NCI-H2081 treated with DMSO at 0.1 percent for 48 hours (cell line): Measurements from ENCODE around the gene PAX3.

Source experiments
- DNase-seq: peaks from one replicate; lab custom pipeline; 2025; lab: John Stamatoyannopoulos, UW

The PAX3 gene

GRCh38 chr2:222269132-222269531 lies 29.7 kb downstream of the PAX3 start:
- DNase-seq: no peak

GRCh38 chr2:222268311-222268990 lies 30.3 kb downstream of the PAX3 start:
- no peak for DNase-seq

GRCh38 chr2:222264791-222265320 lies 33.9 kb downstream of the PAX3 start:
- DNase-seq: no peak

DNA sequence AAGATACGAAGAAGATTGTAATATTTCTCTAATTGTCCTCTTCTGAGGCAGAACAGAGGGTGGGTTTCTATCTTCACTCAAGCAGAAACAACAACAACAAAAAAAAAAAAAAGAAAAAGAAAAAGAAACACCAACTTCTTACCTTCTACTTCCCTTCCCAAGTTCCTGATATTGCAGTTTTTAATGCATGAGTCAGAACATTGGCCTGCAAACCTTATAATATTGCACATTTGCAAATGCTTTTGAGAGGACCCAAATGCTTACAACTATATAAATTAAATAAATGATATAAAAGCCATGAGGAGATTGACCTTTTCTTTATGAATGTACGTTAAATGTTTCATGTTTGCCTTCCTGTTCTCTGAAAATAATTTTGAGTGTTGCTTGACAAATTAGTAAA lies 37.3 kb downstream of the PAX3 start:
- no peak for DNase-seq

GRCh38 chr2:222257645-222258044 lies 41.2 kb downstream of the PAX3 start:
- no peak for DNase-seq

DNA sequence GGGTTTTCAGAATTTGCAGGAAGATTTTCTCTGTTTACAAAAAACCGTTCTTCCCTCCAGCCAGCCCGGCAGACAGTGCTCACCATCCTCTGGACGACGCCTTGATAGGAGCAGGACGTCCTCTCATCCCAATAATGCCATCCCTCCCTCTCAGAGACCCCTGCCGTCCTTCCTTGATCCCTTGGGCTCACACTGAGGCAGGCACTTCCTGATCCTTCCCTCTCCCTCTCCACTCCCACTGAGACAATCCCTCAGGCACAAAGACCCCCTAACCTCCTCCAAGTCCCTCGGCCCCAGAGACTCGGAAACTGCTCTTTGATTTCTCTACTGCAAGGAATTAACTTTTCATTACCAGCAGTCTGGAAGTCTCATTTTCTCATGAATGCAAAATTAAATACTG lies 42.5 kb downstream of the PAX3 start:
- DNase-seq: no peak

DNA sequence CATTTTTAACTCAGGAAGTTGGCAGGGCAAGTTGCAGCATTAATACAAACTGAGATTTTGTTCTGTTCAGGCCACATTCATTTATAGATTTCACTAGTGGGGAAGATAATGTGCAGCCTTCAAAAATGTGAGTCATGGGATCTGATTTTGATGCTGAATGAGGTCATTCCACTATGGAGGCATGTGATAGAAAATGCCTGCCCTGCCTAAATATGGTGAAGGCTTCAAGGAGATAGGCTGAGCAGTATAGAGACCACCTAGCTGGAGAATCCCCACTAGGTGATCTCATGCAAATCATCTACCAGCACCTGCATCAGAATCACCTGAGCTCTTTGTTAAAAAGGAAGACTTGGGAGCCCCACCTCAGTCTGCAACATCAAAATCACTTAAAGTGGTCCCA lies 43.7 kb downstream of the PAX3 start:
- no peak for DNase-seq

DNA sequence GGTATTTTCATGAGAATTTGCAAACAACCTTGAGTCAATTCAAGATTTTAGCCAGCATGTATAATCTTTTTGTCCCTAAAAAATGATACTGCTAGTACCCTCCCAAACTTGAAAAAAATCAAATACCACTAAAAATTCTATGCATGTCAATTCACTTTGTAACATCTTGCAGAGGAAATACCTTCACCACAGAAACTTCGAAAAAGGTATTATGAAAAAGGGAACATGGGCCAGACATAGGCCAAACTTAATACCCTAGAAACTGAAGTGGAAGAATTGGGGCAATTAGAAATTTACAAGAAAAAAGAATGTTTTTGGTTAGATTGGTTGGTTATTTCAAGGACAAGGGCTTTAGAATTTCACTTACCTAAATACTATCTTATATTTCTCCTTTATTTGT lies 48.5 kb downstream of the PAX3 start:
- no peak for DNase-seq

DNA sequence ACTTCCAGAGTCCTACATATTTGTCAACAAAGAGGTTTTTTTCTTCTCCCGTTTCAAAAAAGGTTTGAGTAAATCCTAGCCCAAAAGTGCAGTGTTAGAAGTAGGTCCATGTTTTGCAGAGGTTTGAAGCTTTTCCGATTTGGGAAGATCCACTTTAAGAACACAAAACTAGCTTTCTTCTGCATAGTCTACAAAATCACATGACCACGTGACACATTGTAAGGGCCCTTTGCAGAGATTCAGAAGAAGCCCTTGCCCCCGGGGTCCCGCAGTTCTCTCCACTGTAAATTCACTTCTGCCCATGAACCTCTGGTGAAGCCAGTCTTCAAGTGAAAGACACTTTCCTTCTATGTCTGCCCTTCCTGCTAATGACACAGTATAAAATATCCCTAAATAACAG lies 49.4 kb downstream of the PAX3 start:
- no peak for DNase-seq

DNA sequence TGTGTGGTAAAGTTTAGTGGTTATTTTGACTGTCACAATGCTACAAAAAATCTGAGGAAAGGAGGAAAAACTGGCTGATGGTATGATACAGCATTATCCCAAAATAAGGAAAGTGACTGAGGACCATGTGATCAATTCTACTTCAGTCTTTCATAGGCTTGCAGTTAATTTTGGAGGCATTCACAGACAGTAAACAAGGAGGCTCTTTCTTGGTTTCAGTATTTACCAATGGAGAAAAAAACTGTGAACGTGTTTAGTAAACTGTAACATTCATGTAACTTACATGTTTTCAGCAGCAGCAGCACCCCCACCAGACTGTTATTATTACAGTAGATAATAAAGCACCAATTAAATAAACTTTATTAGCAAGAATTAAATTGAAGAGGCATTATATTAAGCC lies 50.0 kb downstream of the PAX3 start:
- no peak for DNase-seq

DNA sequence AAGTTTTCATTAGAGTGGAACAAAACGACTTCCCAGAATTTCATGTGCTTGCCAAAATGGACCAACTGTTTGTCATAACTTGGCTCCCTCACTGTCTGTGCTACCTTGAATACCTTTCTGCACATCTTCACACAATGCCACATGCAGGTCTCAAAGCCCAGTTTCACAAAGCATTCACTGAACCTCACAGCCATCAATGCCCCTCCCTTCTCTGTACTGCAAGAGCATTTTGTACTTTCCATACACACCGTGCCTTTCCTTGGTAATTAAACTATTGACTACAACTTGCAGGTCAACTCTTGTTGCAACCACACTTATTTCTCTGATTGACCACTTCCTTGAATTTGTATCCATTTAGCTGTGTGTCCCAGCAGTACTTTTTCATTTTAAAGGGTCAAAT lies 50.5 kb downstream of the PAX3 start:
- no peak for DNase-seq

- DNase-seq: no peak
Measured at GRCh38 chr2:222242532-222242931, 56.3 kb downstream of the PAX3 start.

DNA sequence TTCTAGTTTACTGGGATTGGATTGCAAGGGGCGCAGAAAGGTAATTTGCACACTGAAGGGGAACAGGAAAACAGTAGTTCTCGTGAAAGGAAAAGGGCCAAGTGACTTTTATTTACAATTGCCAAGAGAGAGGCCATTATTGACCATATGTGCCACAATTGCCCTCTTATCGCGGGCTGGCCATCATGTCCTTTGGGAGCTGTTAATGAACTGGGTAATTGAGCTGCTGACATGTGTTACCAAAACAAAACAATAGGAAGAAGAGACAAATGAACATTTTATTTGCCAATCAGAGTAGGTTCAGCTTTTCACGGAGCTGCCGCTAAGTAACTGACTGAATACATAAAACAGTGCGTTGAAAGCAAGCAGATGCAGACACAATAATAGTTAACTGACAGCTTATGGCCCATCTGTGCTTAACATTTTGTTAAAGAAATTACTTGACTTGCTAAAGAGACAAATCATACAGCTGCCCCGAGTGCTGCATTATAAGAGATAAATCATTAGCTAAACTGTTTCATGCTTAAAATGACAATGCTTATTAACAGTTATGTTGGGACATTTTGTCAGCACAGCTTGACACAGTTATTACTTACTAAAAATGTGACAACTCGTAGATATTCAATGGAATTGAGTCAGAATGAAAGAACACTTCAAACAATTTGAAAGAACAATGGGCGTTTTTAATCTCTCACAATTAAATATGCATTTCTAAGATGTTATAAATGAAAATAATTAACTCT lies 57.5 kb downstream of the PAX3 start:
- no peak for DNase-seq

- DNase-seq: no peak
Measured at GRCh38 chr2:222240676-222241049, 58.1 kb downstream of the PAX3 start.

DNA sequence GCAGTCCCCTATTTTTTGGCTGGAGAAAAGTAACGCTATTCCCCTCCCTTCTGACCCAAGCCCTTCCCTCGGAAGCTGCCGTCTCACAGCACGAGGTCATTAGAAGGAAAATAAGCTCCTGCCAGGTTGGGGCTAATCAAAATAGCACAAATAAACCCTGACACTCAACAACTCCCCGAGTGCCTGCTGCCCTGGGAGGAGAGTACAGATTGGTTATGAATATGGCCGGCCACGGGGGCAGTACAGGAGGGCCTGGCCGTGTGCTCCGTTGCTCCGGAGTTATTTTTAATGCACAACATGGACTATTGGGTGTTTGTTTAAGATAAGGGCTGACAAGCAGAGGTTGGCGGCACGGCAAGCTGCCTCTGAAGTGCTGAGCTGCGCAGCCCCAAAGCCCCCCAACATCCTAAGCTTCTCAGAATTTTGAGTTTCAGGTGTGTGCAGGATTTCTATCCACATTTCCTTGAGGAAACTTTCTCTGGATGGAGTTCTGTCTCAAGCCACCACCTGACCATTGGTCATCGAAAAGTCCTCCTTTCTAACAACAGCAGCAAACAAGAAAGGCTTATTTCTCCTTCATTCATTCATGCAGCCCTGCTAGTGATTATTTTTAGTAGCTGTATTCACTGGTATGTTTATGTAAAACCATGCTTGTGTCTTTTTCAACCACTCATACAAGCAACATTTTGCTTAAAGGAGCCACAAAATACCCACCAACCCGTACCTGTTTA lies 58.7 kb downstream of the PAX3 start:
- DNase-seq: no peak

- no peak for DNase-seq
Measured at GRCh38 chr2:222239091-222239490, 59.7 kb downstream of the PAX3 start.

DNA sequence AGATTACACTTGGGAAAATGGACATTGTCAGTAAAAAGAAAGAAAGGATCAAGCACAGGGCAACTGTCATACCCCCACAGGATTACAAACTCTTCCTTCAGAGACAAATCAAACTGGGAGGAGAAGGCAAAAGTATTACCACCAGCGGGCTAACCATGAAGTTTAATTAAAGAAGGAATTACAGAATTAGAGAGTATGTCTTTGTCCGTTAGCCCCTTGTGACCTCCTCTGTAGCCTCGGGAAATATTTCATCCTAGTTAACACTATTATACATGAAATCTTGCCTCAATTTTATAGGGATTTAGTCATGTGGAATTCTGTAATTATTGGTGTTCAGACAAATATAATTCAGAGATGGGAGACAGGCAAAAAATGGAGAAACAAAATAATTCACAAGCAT lies 60.7 kb downstream of the PAX3 start:
- DNase-seq: no peak

- no peak for DNase-seq
Measured at GRCh38 chr2:222232839-222233238, 66.0 kb downstream of the PAX3 start.

DNA sequence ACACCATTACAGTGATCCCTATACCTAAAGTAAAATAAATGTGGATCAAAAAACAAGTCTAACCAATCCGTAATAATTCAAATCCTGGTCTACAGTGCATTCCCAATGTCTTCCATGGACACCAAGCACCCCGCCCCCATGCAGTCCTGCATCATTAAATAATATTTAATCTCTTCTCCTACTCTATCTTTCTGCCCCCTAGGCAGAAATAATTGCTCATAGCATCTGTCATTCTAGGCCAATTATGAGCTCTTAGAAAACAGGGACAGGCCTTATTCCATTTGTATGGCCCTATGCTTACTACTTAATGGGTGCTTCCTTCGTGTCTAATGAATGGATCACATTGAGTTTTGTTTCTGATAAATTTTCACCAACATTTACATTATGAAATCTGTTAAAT lies 66.4 kb downstream of the PAX3 start:
- no peak for DNase-seq

- DNase-seq: no peak
Measured at GRCh38 chr2:222228054-222228453, 70.7 kb downstream of the PAX3 start.

DNA sequence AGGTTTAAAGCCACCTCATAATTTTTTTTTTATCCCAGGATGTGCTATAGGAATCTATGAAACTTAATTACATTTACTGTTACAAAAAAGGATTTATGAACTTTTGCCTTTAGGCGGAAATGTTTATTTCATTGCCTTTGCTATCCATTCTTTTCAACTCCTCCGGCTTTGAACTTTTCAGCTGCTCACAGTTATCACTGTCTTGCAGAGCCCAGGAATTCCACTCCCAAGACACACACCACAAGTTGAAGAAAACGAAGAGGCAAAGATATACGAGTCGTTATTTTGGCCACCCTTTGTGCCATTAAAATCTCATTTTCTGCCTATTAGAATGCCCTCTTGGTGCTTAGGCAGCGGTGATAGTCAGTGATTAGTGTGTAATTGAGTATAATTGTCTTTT lies 80.0 kb downstream of the PAX3 start:
- no peak for DNase-seq

GRCh38 chr2:222217712-222218111 lies 81.1 kb downstream of the PAX3 start:
- DNase-seq: no peak

- no peak for DNase-seq
Measured at GRCh38 chr2:222214885-222215284, 83.9 kb downstream of the PAX3 start.
